Measurements from ENCODE around the gene CD7. TPM values are rescaled to one million over a fixed set of nuclear protein-coding genes. Genes with fewer than 3 reads are reported as not detected.

The CD7 gene
- polyA plus RNA-seq, 3 donors = 0.38 to 3.6 (median 0.42) TPM

DNA sequence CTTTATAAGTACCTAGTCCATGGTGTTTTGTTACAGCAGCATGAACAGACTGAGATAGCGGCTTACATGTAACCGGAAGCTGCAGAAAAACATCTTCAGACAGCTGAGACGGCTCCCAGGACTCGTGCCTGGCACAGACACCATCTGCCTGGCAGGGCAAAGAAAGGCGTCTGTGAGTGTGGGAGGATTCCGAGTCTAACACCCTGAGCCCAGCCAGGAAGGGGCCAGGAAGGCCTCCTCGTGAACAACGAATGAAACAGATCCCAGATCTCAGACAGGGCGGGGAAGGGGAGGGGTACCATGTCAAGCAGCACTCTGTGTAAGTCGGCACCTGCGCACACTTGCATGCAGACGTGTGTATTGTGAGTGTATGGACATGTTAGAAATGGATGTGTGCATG lies 39.6 kb downstream of the CD7 start:
- no peaks in the 10 kb centered on the region for H3K27me3 ChIP-seq (ENCODE audit: control insufficient read depth in 2 of 2, insufficient read depth in 2 of 2, low read length in 2 of 2)
- H4K20me1 ChIP-seq (ENCODE audit: insufficient read depth, low read length) = no peaks in the 10 kb centered on the region
- peaks cover 0 to 4% (median 3%) of the 10 kb centered on the region in 3 donors for H3K27me3 Mint-ChIP-seq (ENCODE audit: low read depth in 3 of 3)
- no peak overlapping the region for H3K27ac ChIP-seq (ENCODE audit: low read depth in 1 of 2, low read length in 2 of 2)
- H2AFZ ChIP-seq (ENCODE audit: insufficient read depth, low read depth, low read length, poor library complexity, severe bottlenecking) = no peak overlapping the region
- intact Hi-C loops (cut with micrococcal nuclease) = no loop called here
- no peaks in the 10 kb centered on the region for H3K36me3 ChIP-seq (replicated peaks in 1 of 2; ENCODE audit: control insufficient read depth in 1 of 2, insufficient read depth in 2 of 2, low read length in 2 of 2)
- H3K4me1 Mint-ChIP-seq = peaks cover 45% of the 10 kb centered on the region
- no peak overlapping the region for H3K4me3 Mint-ChIP-seq
- peaks cover 41 to 61% of the 10 kb centered on the region in 2 donors for H3K4me1 ChIP-seq (ENCODE audit: control insufficient read depth in 1 of 2, insufficient read depth in 2 of 2, low read length in 2 of 2)
- H3K79me2 ChIP-seq (ENCODE audit: insufficient read depth, low read length) = peaks cover 13% of the 10 kb centered on the region
- peaks cover 0 to 2% (median 0%) of the 10 kb centered on the region in 7 donors for H3K9me3 Mint-ChIP-seq
- H3K27ac Mint-ChIP-seq = peak overlapping the region in 2 of 7 donors; percentile 58 to 98
- no peak overlapping the region for H3K9ac ChIP-seq (ENCODE audit: insufficient read depth, low read length, poor library complexity, severe bottlenecking)
- no peak overlapping the region for H3K4me2 ChIP-seq (replicated peaks; ENCODE audit: extremely low read depth, low read length, poor library complexity, severe bottlenecking)
- DNase-seq = no peak
- peaks cover 14 to 17% of the 10 kb centered on the region in 2 donors for H3K36me3 Mint-ChIP-seq
- 93% methylated on average over 8 of the region's 12 CpGs for WGBS (ENCODE audit: insufficient coverage)
- H3K4me3 ChIP-seq (replicated peaks in 1 of 3; ENCODE audit: low read depth in 2 of 3, low read length in 3 of 3) = no peak overlapping the region
- H3K9me3 ChIP-seq (replicated peaks in 1 of 2; ENCODE audit: control insufficient read depth in 1 of 2, insufficient read depth in 1 of 2, low read length in 2 of 2) = no peaks in the 10 kb centered on the region
- TF ChIP-seq, protein P1, sequence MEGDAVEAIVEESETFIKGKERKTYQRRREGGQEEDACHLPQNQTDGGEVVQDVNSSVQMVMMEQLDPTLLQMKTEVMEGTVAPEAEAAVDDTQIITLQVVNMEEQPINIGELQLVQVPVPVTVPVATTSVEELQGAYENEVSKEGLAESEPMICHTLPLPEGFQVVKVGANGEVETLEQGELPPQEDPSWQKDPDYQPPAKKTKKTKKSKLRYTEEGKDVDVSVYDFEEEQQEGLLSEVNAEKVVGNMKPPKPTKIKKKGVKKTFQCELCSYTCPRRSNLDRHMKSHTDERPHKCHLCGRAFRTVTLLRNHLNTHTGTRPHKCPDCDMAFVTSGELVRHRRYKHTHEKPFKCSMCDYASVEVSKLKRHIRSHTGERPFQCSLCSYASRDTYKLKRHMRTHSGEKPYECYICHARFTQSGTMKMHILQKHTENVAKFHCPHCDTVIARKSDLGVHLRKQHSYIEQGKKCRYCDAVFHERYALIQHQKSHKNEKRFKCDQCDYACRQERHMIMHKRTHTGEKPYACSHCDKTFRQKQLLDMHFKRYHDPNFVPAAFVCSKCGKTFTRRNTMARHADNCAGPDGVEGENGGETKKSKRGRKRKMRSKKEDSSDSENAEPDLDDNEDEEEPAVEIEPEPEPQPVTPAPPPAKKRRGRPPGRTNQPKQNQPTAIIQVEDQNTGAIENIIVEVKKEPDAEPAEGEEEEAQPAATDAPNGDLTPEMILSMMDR (IDR thresholded peaks at IDR 0.05) = no peak

DNA sequence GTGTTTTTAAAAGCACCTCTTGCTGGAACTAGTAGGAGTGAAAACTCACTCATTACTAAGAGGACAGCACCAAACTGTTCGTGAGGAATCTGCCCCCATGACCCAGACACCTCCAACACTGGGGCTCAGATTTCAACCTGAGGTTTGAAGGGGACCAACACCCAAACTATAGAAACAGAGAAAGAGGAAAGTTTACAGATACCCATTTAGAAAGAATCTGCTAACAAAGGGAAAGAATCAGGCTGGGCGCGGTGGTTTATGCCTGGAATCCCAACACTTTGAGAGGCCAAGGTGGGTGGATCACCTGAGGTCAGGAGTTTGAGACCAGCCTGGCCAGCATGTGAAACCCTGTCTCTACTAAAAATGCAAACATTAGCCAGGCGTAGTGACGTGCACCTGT lies 40.5 kb downstream of the CD7 start:
- H3K9me3 ChIP-seq (replicated peaks in 1 of 2; ENCODE audit: control insufficient read depth in 1 of 2, insufficient read depth in 1 of 2, low read length in 2 of 2) = no peaks in the 10 kb centered on the region
- peaks cover 22% of the 10 kb centered on the region for H3K79me2 ChIP-seq (ENCODE audit: insufficient read depth, low read length)
- H3K36me3 ChIP-seq (replicated peaks in 1 of 2; ENCODE audit: control insufficient read depth in 1 of 2, insufficient read depth in 2 of 2, low read length in 2 of 2) = peaks cover under 1 to 2% of the 10 kb centered on the region in 2 donors
- H3K4me1 Mint-ChIP-seq = peaks cover 50% of the 10 kb centered on the region
- H3K4me3 ChIP-seq (replicated peaks in 1 of 3; ENCODE audit: low read depth in 2 of 3, low read length in 3 of 3) = no peak overlapping the region
- H3K27me3 Mint-ChIP-seq (ENCODE audit: low read depth in 3 of 3) = peaks cover 0 to 7% (median 3%) of the 10 kb centered on the region in 3 donors
- no peak overlapping the region for H3K4me3 Mint-ChIP-seq
- peaks cover 0 to 2% (median 0%) of the 10 kb centered on the region in 7 donors for H3K9me3 Mint-ChIP-seq
- H3K27me3 ChIP-seq (ENCODE audit: control insufficient read depth in 2 of 2, insufficient read depth in 2 of 2, low read length in 2 of 2) = no peaks in the 10 kb centered on the region
- no peak overlapping the region for H3K4me2 ChIP-seq (replicated peaks; ENCODE audit: extremely low read depth, low read length, poor library complexity, severe bottlenecking)
- WGBS (ENCODE audit: insufficient coverage) = 85% methylated on average over 2 of the region's 5 CpGs
- H3K36me3 Mint-ChIP-seq = peaks cover 20 to 24% of the 10 kb centered on the region in 2 donors
- no peak for DNase-seq
- TF ChIP-seq, protein P1 (IDR thresholded peaks at IDR 0.05) = no peak
- peaks cover 42 to 62% of the 10 kb centered on the region in 2 donors for H3K4me1 ChIP-seq (ENCODE audit: control insufficient read depth in 1 of 2, insufficient read depth in 2 of 2, low read length in 2 of 2)
- H4K20me1 ChIP-seq (ENCODE audit: insufficient read depth, low read length) = peaks cover 7% of the 10 kb centered on the region
- H3K27ac ChIP-seq (ENCODE audit: low read depth in 1 of 2, low read length in 2 of 2) = no peak overlapping the region
- intact Hi-C loops (cut with micrococcal nuclease) = no loop called here
- H2AFZ ChIP-seq (ENCODE audit: insufficient read depth, low read depth, low read length, poor library complexity, severe bottlenecking) = no peak overlapping the region
- H3K9ac ChIP-seq (ENCODE audit: insufficient read depth, low read length, poor library complexity, severe bottlenecking) = no peak overlapping the region
- peak overlapping the region in 2 of 7 donors; percentile 58 to 66 for H3K27ac Mint-ChIP-seq

All from CD14-positive monocyte (primary cell).